Keratinocyte (primary cell): ENCODE results near the gene KCTD8.
"Not testable (repeated sequence)": the region's sequence is repeated elsewhere in the genome, so short reads cannot be mapped to it uniquely, and the experiment has no call there.

Experiments used
- EZH2 ChIP-seq: IDR thresholded peaks from one replicate; pipeline ENCODE4 v1.6.1; 2012; ENCODE audit warnings: inconsistent platforms, mild to moderate bottlenecking, low read length, moderate library complexity
- TF ChIP-seq, protein P1 (sequence below), 3 experiments: IDR thresholded peaks in 1 of 3; conservative IDR thresholded peaks in 1 of 3; optimal IDR thresholded peaks in 1 of 3; 2 replicates in 2 of 3; 3 replicates in 1 of 3; pipeline versions ENCODE3 to v1.5.1; 2011; ENCODE audit warnings: low read length in 3 of 3, mild to moderate bottlenecking in 3 of 3, moderate library complexity in 2 of 3, control low read depth in 1 of 3, inconsistent platforms in 1 of 3; ENCODE audit not compliant: insufficient read depth in 2 of 3; ENCODE audit errors: extremely low read depth in 1 of 3

DNA sequence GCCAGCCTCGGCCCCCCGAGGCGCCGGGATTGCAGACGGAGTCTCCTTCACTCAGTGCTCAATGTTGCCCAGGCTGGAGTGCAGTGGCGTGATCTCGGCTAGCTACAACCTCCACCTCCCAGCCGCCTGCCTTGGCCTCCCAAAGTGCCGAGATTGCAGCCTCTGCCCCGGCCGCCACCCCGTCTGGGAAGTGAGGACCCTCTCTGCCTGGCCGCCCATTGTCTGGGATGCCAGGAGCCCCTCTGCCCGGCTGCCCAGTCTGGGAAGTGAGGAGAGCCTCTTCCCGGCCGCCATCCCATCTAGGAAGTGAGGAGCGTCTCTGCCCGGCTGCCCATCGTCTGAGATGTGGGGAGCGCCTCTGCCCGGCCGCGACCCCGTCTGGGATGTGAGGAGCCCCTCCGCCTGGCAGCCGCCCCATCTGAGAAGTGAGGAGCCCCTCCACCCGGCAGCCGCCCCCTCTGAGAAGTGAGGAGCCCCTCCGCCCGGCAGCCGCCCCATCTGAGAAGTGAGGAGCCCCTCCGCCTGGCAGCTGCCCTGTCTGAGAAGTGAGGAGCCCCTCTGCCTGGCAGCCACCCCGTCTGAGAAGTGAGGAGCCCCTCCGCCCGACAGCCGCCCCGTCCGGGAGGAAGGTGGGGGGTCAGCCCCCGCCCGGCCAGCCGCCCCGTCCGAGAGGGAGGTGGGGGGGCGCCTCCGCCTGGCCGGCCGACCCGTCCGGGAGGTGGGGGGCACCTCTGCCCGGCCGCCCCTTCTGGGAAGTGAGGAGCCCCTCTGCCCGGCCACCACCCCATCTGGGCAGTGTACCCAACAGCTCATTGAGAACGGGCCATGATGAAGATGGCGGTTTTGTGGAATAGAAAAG lies 266.9 kb downstream of the KCTD8 start:
- TF ChIP-seq, protein P1, sequence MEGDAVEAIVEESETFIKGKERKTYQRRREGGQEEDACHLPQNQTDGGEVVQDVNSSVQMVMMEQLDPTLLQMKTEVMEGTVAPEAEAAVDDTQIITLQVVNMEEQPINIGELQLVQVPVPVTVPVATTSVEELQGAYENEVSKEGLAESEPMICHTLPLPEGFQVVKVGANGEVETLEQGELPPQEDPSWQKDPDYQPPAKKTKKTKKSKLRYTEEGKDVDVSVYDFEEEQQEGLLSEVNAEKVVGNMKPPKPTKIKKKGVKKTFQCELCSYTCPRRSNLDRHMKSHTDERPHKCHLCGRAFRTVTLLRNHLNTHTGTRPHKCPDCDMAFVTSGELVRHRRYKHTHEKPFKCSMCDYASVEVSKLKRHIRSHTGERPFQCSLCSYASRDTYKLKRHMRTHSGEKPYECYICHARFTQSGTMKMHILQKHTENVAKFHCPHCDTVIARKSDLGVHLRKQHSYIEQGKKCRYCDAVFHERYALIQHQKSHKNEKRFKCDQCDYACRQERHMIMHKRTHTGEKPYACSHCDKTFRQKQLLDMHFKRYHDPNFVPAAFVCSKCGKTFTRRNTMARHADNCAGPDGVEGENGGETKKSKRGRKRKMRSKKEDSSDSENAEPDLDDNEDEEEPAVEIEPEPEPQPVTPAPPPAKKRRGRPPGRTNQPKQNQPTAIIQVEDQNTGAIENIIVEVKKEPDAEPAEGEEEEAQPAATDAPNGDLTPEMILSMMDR (optimal IDR thresholded peaks at IDR 0.05 in 1 of 3, IDR thresholded peaks at IDR 0.05 in 1 of 3, conservative IDR thresholded peaks at IDR 0.05 in 1 of 3; ENCODE audit: extremely low read depth in 1 of 3, insufficient read depth in 2 of 3, low read length in 3 of 3): not testable (repeated sequence)
- TF ChIP-seq EZH2: not testable (repeated sequence)
